Mesendoderm (in vitro differentiated cells): ENCODE data around the gene ACTN1.

Experiments
- DNase-seq: peaks from one replicate; pipeline ENCODE4 v3.0.0; 2013
- H2AK5ac ChIP-seq: 2 replicates; pipeline ENCODE4 v1.6.1; 2013; ENCODE audit warnings: low read length, inconsistent platforms
- H2BK120ac ChIP-seq: 2 replicates; pipeline ENCODE4 v1.6.1; 2013; ENCODE audit warnings: low read depth, mild to moderate bottlenecking, low read length, moderate library complexity, mixed read lengths
- H2BK15ac ChIP-seq: replicated peaks from 2 replicates; pipeline ENCODE4 v1.6.1; 2013; ENCODE audit warnings: low read depth, mild to moderate bottlenecking, moderate library complexity
- H2BK5ac ChIP-seq: 2 replicates; pipeline ENCODE4 v1.6.1; 2013; ENCODE audit warnings: low read length, inconsistent platforms
- H3K18ac ChIP-seq: 2 replicates; pipeline ENCODE4 v1.6.1; 2013; ENCODE audit warnings: mild to moderate bottlenecking, low read length, mixed read lengths
- H3K23ac ChIP-seq: one replicate; pipeline ENCODE4 v1.6.1; 2013; ENCODE audit warnings: low read length
- H3K27ac ChIP-seq: 2 replicates; pipeline ENCODE4 v1.5.1; 2013; ENCODE audit warnings: low read depth, mild to moderate bottlenecking, inconsistent platforms, low read length, moderate library complexity
- H3K27me3 ChIP-seq: 2 replicates; pipeline ENCODE4 v1.6.1; 2013; ENCODE audit warnings: low read length, control low read depth, mild to moderate bottlenecking, inconsistent platforms; ENCODE audit not compliant: insufficient read depth, poor library complexity
- H3K36me3 ChIP-seq: 2 replicates; pipeline ENCODE4 v1.6.1; 2013; ENCODE audit warnings: low read length, inconsistent platforms; ENCODE audit not compliant: control insufficient read depth, insufficient read depth
- H3K4ac ChIP-seq: one replicate; pipeline ENCODE4 v1.6.1; 2013; ENCODE audit warnings: low read depth, mild to moderate bottlenecking, low read length, moderate library complexity
- H3K4me1 ChIP-seq: 2 replicates; pipeline ENCODE4 v1.6.1; 2013; ENCODE audit warnings: low read depth, low read length, inconsistent platforms; ENCODE audit not compliant: control insufficient read depth
- H3K4me2 ChIP-seq: 2 replicates; pipeline ENCODE4 v1.6.1; 2013; ENCODE audit warnings: low read length
- H3K4me3 ChIP-seq: 2 replicates; pipeline ENCODE4 v1.5.1; 2013; ENCODE audit warnings: mild to moderate bottlenecking, low read length
- H3K56ac ChIP-seq: one replicate; pipeline ENCODE4 v1.6.1; 2013; ENCODE audit warnings: low read length
- H3K79me1 ChIP-seq: 2 replicates; pipeline ENCODE4 v1.6.1; 2013; ENCODE audit warnings: low read length, inconsistent platforms
- H3K79me2 ChIP-seq: 2 replicates; pipeline ENCODE4 v1.6.1; 2013; ENCODE audit warnings: mild to moderate bottlenecking, low read length; ENCODE audit not compliant: control insufficient read depth, insufficient read depth
- H3K9ac ChIP-seq: 2 replicates; pipeline ENCODE4 v1.6.1; 2013; ENCODE audit warnings: low read length, inconsistent platforms
- H4K5ac ChIP-seq: one replicate; pipeline ENCODE4 v1.6.1; 2013; ENCODE audit warnings: low read length
- H4K8ac ChIP-seq: one replicate; pipeline ENCODE4 v1.6.1; 2013; ENCODE audit warnings: low read depth, mild to moderate bottlenecking, control low read depth, low read length, moderate library complexity
- WGBS: extraction: QIAGEN DNeasy Blood & Tissue Kit; methylation state at CpG from one replicate; pipeline ENCODE4 v1.1.7; 2013; ENCODE audit warnings: low lambda C conversion rate, missing lambda C conversion rate; ENCODE audit not compliant: insufficient coverage; ENCODE audit errors: extremely low coverage; 5-methylcytosine and 5-hydroxymethylcytosine counted together

Gene ACTN1

DNA sequence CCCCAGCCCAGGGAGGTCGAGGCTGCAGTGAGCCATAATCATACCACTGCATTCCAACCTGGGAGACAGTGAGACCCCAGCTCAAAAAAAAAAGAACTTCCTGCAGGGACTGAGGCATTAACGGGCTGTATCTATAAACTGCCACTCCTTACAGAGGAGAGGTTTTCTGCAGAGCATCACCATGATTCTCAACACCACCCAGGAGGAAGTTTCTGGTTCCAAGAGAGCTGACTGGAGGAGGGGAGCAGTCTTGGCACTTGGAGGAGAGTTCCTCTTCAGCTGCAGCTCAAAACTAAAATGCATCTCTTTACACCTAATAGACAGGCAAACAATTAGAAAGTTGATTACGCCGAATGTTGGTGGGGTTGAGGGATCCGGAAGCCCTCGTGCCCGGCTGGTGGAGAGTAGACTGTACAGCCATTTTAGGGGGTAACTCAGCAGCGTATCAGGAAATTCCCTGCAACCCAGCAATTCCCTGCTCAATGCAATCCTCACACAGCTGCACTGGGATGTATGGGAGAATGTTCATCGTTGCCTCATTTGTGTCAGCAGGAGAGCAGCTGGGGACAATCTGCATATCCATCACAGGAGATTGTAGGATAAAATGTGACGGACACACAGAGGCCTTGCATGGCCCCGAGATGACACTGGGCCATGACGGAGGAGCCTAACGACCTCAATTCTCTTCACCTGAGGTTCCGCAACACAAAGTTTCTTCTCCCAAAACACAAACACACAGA lies 36.6 kb downstream of the ACTN1 start:
- no peak overlapping the region for H3K4me2 ChIP-seq
- H2BK15ac ChIP-seq, result no peak overlapping the region
- H4K8ac ChIP-seq, result no peak overlapping the region
- peaks cover 93% of the 10 kb centered on the region for H3K79me2 ChIP-seq
- H3K56ac ChIP-seq, result peak overlapping the region; percentile 38
- WGBS, result no CpG with 5 or more reads among the region's 14 CpGs
- no peak overlapping the region for H3K4me3 ChIP-seq
- H3K27me3 ChIP-seq, result no peaks in the 10 kb centered on the region
- peaks cover 46% of the 10 kb centered on the region for H3K4me1 ChIP-seq
- no peak overlapping the region for H2AK5ac ChIP-seq
- H3K79me1 ChIP-seq, result peaks cover 36% of the 10 kb centered on the region
- H4K5ac ChIP-seq, result no peak overlapping the region
- H2BK5ac ChIP-seq, result no peak overlapping the region
- H3K18ac ChIP-seq, result peak overlapping the region; percentile 19
- H3K27ac ChIP-seq, result peak overlapping the region; percentile 48
- no peak overlapping the region for H3K4ac ChIP-seq
- no peak overlapping the region for H2BK120ac ChIP-seq
- no peak overlapping the region for H3K9ac ChIP-seq
- H3K36me3 ChIP-seq, result no peaks in the 10 kb centered on the region
- no peak overlapping the region for H3K23ac ChIP-seq
- peak; percentile 73 for DNase-seq

DNA sequence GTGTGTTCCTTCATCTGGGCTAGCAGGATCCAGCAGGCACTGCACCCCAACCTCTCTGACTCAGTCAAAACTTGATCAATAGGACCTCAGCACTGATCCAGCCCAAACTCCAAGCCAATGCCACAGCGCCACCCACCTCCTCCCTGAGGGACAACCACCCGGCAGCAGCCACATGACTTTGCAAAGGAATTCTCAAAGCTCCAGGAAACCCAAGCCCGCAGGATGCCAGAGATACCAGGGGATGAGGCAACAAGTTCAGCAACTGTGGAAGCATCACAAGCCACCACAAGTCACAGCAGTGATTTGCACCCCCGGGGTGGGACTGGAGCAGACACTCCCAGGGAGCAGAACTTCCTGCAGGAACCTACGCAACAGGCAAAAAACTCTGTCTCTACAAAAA lies 37.3 kb downstream of the ACTN1 start:
- H4K5ac ChIP-seq, result no peak overlapping the region
- H3K56ac ChIP-seq, result no peak overlapping the region
- H3K4me1 ChIP-seq, result peaks cover 47% of the 10 kb centered on the region
- no peak overlapping the region for H3K4me3 ChIP-seq
- no peak overlapping the region for H2BK120ac ChIP-seq
- H3K18ac ChIP-seq, result peak overlapping the region; percentile 19
- H3K27me3 ChIP-seq, result no peaks in the 10 kb centered on the region
- H3K4ac ChIP-seq, result no peak overlapping the region
- no peak overlapping the region for H3K9ac ChIP-seq
- WGBS, result no CpG with 5 or more reads among the region's 5 CpGs
- H3K79me2 ChIP-seq, result peaks cover 89% of the 10 kb centered on the region
- DNase-seq, result peak; percentile 99
- H4K8ac ChIP-seq, result no peak overlapping the region
- H3K36me3 ChIP-seq, result no peaks in the 10 kb centered on the region
- H3K23ac ChIP-seq, result no peak overlapping the region
- H2BK15ac ChIP-seq, result no peak overlapping the region
- no peak overlapping the region for H3K4me2 ChIP-seq
- no peak overlapping the region for H2AK5ac ChIP-seq
- no peak overlapping the region for H2BK5ac ChIP-seq
- peak overlapping the region; percentile 48 for H3K27ac ChIP-seq
- H3K79me1 ChIP-seq, result peaks cover 34% of the 10 kb centered on the region

DNA sequence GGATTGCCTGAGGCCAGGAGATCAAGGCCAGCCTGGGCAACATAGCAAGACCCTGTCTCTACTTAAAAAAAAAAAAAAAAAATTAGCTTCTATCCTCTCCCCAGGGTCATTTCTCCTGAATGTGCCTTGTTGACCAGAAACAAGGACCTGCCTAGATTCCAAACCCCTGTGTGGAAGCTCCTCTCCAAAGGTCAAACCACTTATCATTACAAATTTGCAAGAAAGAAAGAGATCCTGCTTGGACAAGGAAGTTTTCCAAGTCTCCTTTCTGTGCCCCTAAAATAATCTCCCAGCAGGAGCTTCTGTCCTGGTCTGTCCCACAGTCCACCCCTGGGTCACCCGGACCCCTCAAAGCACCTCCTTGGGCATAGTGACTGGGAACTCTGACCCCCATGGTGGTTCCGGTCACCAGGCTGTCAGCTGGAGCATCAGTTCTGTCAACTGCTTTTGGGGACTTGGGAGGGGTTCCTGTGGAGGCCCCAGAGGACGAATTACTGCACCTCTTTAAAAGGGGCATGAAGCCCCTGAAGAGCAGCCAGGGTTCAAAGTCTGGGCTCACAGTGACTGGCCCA lies 38.4 kb downstream of the ACTN1 start:
- Histone ChIP-seq H3K79me1 (peaks cover 28% of the 10 kb centered on the region), H3K56ac (no peak overlapping the region), H3K27me3 (no peaks in the 10 kb centered on the region), H3K4me1 (peaks cover 53% of the 10 kb centered on the region), H2BK5ac (peak overlapping the region; percentile 43), H2BK15ac (no peak overlapping the region), H3K23ac (no peak overlapping the region), H3K79me2 (peaks cover 88% of the 10 kb centered on the region), H2BK120ac (no peak overlapping the region), H3K9ac (no peak overlapping the region), H3K4me3 (no peak overlapping the region), H3K18ac (peak overlapping the region; percentile 86), H3K36me3 (no peaks in the 10 kb centered on the region), H4K5ac (no peak overlapping the region), H3K27ac (peak overlapping the region; percentile 77), H3K4me2 (no peak overlapping the region), H4K8ac (no peak overlapping the region), H3K4ac (peak overlapping the region; percentile 41), H2AK5ac (no peak overlapping the region)
- WGBS, result no CpG with 5 or more reads among the region's 3 CpGs
- DNase-seq, result no peak

- Histone ChIP-seq H2BK5ac (no peak overlapping the region), H3K23ac (no peak overlapping the region), H2AK5ac (no peak overlapping the region), H2BK15ac (no peak overlapping the region), H3K56ac (peak overlapping the region; percentile 10), H3K18ac (peak overlapping the region; percentile 62), H3K4me2 (no peak overlapping the region), H3K4ac (peak overlapping the region; percentile 22), H3K27me3 (no peaks in the 10 kb centered on the region), H3K36me3 (no peaks in the 10 kb centered on the region), H3K27ac (peak overlapping the region; percentile 77), H4K8ac (no peak overlapping the region), H2BK120ac (no peak overlapping the region), H3K79me2 (peaks cover 85% of the 10 kb centered on the region), H4K5ac (no peak overlapping the region), H3K9ac (no peak overlapping the region), H3K4me3 (no peak overlapping the region), H3K79me1 (peaks cover 26% of the 10 kb centered on the region), H3K4me1 (peaks cover 56% of the 10 kb centered on the region)
- no CpG with 5 or more reads among the region's 9 CpGs for WGBS
- DNase-seq, result peak; percentile 96
Observed at GRCh38 chr14:68939893-68940613, 39.0 kb downstream of the ACTN1 start.

DNA sequence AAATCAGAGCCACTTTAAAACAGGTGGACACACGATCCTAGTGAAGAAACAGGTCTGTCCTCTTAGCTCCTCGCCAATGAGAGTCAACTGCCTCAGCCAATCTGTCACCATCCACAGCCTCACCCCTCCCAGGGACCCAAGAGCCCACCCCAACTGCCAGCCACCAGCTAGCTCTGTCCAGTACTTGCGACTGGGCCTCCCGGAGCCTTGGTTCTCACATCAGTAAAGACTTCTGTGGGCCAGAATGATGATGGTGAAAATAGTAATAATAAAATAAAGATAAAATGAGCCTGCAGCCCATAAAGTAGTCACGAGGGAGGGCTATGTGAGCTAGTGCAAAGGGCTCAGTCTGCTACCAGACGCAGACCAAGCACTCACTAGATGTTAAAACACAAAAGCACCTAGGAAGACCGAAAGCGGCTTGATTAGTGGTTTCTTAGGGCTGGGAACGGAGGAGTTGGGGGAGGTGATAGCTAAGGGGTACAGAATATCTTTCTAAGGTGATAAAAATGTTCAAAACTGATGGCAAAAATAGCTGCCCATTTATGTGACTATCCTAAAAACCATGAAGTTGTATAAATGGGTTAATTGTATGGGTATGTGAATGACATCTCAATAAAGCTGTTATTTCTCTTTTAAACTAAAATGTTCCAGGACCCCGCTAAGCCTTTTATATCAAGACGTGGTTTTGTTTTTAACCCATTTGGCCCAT lies 39.8 kb downstream of the ACTN1 start:
- Histone ChIP-seq H3K79me2 (peaks cover 82% of the 10 kb centered on the region), H3K4me3 (no peak overlapping the region), H2BK15ac (no peak overlapping the region), H3K27ac (peak overlapping the region; percentile 92), H3K36me3 (no peaks in the 10 kb centered on the region), H3K56ac (peak overlapping the region; percentile 58), H3K18ac (peak overlapping the region; percentile 77), H2BK5ac (peak overlapping the region; percentile 29), H4K5ac (no peak overlapping the region), H4K8ac (no peak overlapping the region), H3K9ac (peak overlapping the region; percentile 27), H3K23ac (no peak overlapping the region), H2AK5ac (no peak overlapping the region), H2BK120ac (peak overlapping the region; percentile 63), H3K27me3 (no peaks in the 10 kb centered on the region), H3K4me2 (no peak overlapping the region), H3K4ac (peak overlapping the region; percentile 28), H3K79me1 (peaks cover 24% of the 10 kb centered on the region), H3K4me1 (peaks cover 56% of the 10 kb centered on the region)
- no CpG with 5 or more reads among the region's 11 CpGs for WGBS
- DNase-seq, result no peak
